A549 (cell line): ENCODE results near the gene RUNX2. TPM values are rescaled to one million over a fixed set of nuclear protein-coding genes. Genes with fewer than 3 reads are reported as not detected.

Experiments
- ATAC-seq, 2 experiments: fragments of 200-7000 bp in 1 of 2; fragments of >200 bp in 1 of 2; cut with Nextera tagmentation in 1 of 2; cut with Tn5 transposase in 1 of 2; 3 replicates each; pipeline versions ENCODE4 v1.8.0 to v1.9.1; 2018 to 2020; ENCODE audit warnings: mild to moderate bottlenecking in 1 of 2, moderate library complexity in 1 of 2
- CTCF ChIA-PET: fragments of 300-600 bp; sonication (Branson Sonifier 250); formaldehyde crosslinking; extraction: SDS; loops from one replicate; lab custom pipeline; 2021; ENCODE audit warnings: antibody characterized with exemption, inconsistent platforms; lab: Yijun Ruan, JAX
- POLR2A ChIA-PET: fragments of 350-600 bp; formaldehyde crosslinking; extraction: SDS; loops from one replicate; lab custom pipeline; 2021; ENCODE audit warnings: antibody characterized with exemption, inconsistent platforms; lab: Yijun Ruan, JAX
- DNase-seq, 2 experiments: peaks; one replicate each; pipeline versions ENCODE4 v3.0.0 to v3.0.0-alpha.2; 2011 to 2016; ENCODE audit warnings: low read depth in 1 of 2, low spot score in 1 of 2
- FAIRE-seq: peaks from 2 replicates; lab custom pipeline; 2011; peaks lifted over from hg19 to GRCh38; lab: Jason Lieb, UNC
- H3K27ac ChIP-seq, 2 experiments: fragments of >200 bp; sonication (Bioruptor Twin); formaldehyde crosslinking; 3 replicates each; pipeline ENCODE4 v1.5.1; 2016 to 2017
- H3K4me1 ChIP-seq: fragments of >200 bp; sonication (Bioruptor Twin); formaldehyde crosslinking; 3 replicates; pipeline ENCODE4 v1.6.1; 2016
- H3K4me2 ChIP-seq: fragments of >200 bp; sonication (Bioruptor Twin); formaldehyde crosslinking; 3 replicates; pipeline ENCODE4 v1.6.1; 2016
- H3K4me3 ChIP-seq: fragments of >200 bp; sonication (Bioruptor Twin); formaldehyde crosslinking; 3 replicates; pipeline ENCODE4 v1.5.1; 2016
- H3K9me3 ChIP-seq: fragments of >200 bp; sonication (Bioruptor Twin); formaldehyde crosslinking; 3 replicates; pipeline ENCODE4 v1.6.1; 2016
- BCL3 ChIP-seq: fragments of >200 bp; sonication (Bioruptor Twin); formaldehyde crosslinking; IDR thresholded peaks from 3 replicates; pipeline ENCODE4 v1.6.1; 2016
- CEBPB ChIP-seq, 2 experiments: fragments of >200 bp in 1 of 2; sonication (Bioruptor Twin) in 1 of 2; formaldehyde crosslinking in 1 of 2; IDR thresholded peaks; 2 replicates each; pipeline ENCODE4 v1.6.1; 2012 to 2016
- CHD4 ChIP-seq: fragments of 200-600 bp; sonication (generic); IDR thresholded peaks from 2 replicates; pipeline ENCODE4 v1.6.1; 2016; ENCODE audit warnings: antibody characterized with exemption, mild to moderate bottlenecking, borderline replicate concordance
- EP300 ChIP-seq, 2 experiments: fragments of >200 bp; sonication (Bioruptor Twin); formaldehyde crosslinking; IDR thresholded peaks; 2 replicates in 1 of 2; 3 replicates in 1 of 2; pipeline ENCODE4 v1.6.1; 2016 to 2017
- ESRRA ChIP-seq: fragments of 150-350 bp; IDR thresholded peaks from 2 replicates; pipeline ENCODE4 v1.6.1; 2014; ENCODE audit warnings: mild to moderate bottlenecking, low read length, borderline replicate concordance
- FOXS1 ChIP-seq: fragments of 250-450 bp; sonication (Bioruptor Pico); IDR thresholded peaks from 2 replicates; pipeline ENCODE4 v1.5.0; 2020; ENCODE audit warnings: mild to moderate bottlenecking, moderate library complexity
- GATA3 ChIP-seq: IDR thresholded peaks from 2 replicates; pipeline ENCODE4 v1.6.1; 2012; ENCODE audit warnings: borderline replicate concordance
- HOXA7 ChIP-seq: fragments of 250-450 bp; sonication (Bioruptor Pico); IDR thresholded peaks from 2 replicates; pipeline ENCODE4 v1.5.0; 2020; ENCODE audit warnings: mild to moderate bottlenecking, moderate library complexity
- HOXB13 ChIP-seq: fragments of 250-450 bp; sonication (Bioruptor Pico); IDR thresholded peaks from 2 replicates; pipeline ENCODE4 v1.5.0; 2020; ENCODE audit warnings: low read depth, mild to moderate bottlenecking, moderate library complexity
- HOXB5 ChIP-seq: fragments of 250-450 bp; sonication (Bioruptor Pico); IDR thresholded peaks from 2 replicates; pipeline ENCODE4 v1.5.0; 2020; ENCODE audit warnings: mild to moderate bottlenecking, moderate library complexity
- KDM5A ChIP-seq: fragments of 200-600 bp; sonication (generic); IDR thresholded peaks from 2 replicates; pipeline ENCODE4 v1.6.1; 2016; ENCODE audit warnings: antibody characterized with exemption, mild to moderate bottlenecking
- MAFK ChIP-seq: fragments of 450-650 bp; IDR thresholded peaks from 2 replicates; pipeline ENCODE4 v1.6.1; 2014; ENCODE audit not compliant: partially characterized antibody
- MAX ChIP-seq: IDR thresholded peaks from 2 replicates; pipeline ENCODE4 v1.6.1; 2012
- NR3C1 ChIP-seq: fragments of >200 bp; sonication (Bioruptor Twin); formaldehyde crosslinking; IDR thresholded peaks from 3 replicates; pipeline ENCODE4 v1.6.1; 2017
- PHF8 ChIP-seq: fragments of 200-600 bp; sonication (generic); IDR thresholded peaks from 2 replicates; pipeline ENCODE4 v1.6.1; 2016; ENCODE audit warnings: low read depth, mild to moderate bottlenecking, antibody characterized with exemption, moderate library complexity, borderline replicate concordance
- RNF2 ChIP-seq: fragments of 200-600 bp; sonication (generic); IDR thresholded peaks from 2 replicates; pipeline ENCODE4 v1.6.1; 2016; ENCODE audit warnings: low read depth, mild to moderate bottlenecking, antibody characterized with exemption, moderate library complexity, borderline replicate concordance
- SMC3 ChIP-seq: fragments of >200 bp; sonication (Bioruptor Twin); formaldehyde crosslinking; IDR thresholded peaks from 3 replicates; pipeline ENCODE4 v1.6.1; 2018; ENCODE audit warnings: inconsistent platforms
- TFCP2L1 ChIP-seq: fragments of 250-450 bp; sonication (Bioruptor Pico); IDR thresholded peaks from 2 replicates; pipeline ENCODE4 v1.5.0; 2021; ENCODE audit warnings: mild to moderate bottlenecking
- USF2 ChIP-seq: fragments of 450-650 bp; IDR thresholded peaks from 2 replicates; pipeline ENCODE4 v1.6.1; 2014; ENCODE audit warnings: antibody characterized with exemption
- ZC3H11A ChIP-seq: fragments of 450-650 bp; IDR thresholded peaks from 2 replicates; pipeline ENCODE4 v1.6.1; 2014; ENCODE audit warnings: antibody characterized with exemption, mild to moderate bottlenecking
- ZFP36 ChIP-seq: fragments of 450-650 bp; IDR thresholded peaks from 2 replicates; pipeline ENCODE4 v1.6.1; 2014; ENCODE audit warnings: borderline replicate concordance; ENCODE audit not compliant: partially characterized antibody
- ZNF302 ChIP-seq: fragments of 250-450 bp; sonication (Bioruptor Pico); IDR thresholded peaks from 2 replicates; pipeline ENCODE4 v1.9.0; 2021; ENCODE audit warnings: inconsistent platforms, mild to moderate bottlenecking, moderate library complexity
- ZSCAN20 ChIP-seq: fragments of 250-450 bp; sonication (Bioruptor Pico); IDR thresholded peaks from 2 replicates; pipeline ENCODE4 v1.8.0; 2022; ENCODE audit warnings: mild to moderate bottlenecking, moderate library complexity
- WGBS: methylation state at CpG from one replicate; pipeline ENCODE4 v1.1.6; 2017; ENCODE audit errors: missing lambda C conversion rate; 5-methylcytosine and 5-hydroxymethylcytosine counted together
- polyA plus RNA-seq, 4 experiments: library from polyadenylated mRNA; depleted of rRNA in 3 of 4; stranded (reverse); fragments of >200 nt; fragmentation: RNase III in 1 of 4; extraction: RNeasy Plus Mini Kit Qiagen cat#74134 plus additional on column Dnase treatment in 1 of 4; gene quantifications; 2 replicates in 3 of 4; 3 replicates in 1 of 4; pipeline ENCODE4 v1.2.3, GENCODE V29; 2011 to 2017

The RUNX2 gene
- polyA plus RNA-seq, 2 of the 4 experiments (the other 2 are of a cell fraction) = 0.13 to 0.83 TPM

GRCh38 chr6:45685076-45685475, 356.9 kb downstream of the RUNX2 start:
- CTCF ChIA-PET = no interaction called here
- Histone ChIP-seq H3K4me1 (no peaks in the 10 kb centered on the region), H3K4me2 (no peak overlapping the region), H3K9me3 (peaks cover 6% of the 10 kb centered on the region; the same call in 1 of the 3 replicates), H3K4me3 (no peak overlapping the region), H3K27ac (no peak overlapping the region)
- ATAC-seq = no peak
- FAIRE-seq = no peak
- no peak for DNase-seq
- no peak for TF ChIP-seq KDM5A
- no peak for TF ChIP-seq EP300 (IDR thresholded peaks at IDR 0.05)
- TF ChIP-seq ZFP36 = no peak
- TF ChIP-seq PHF8 = no peak
- TF ChIP-seq ZNF302 = no peak
- TF ChIP-seq CEBPB (IDR thresholded peaks at IDR 0.05) = no peak
- no peak for TF ChIP-seq SMC3
- TF ChIP-seq TFCP2L1 (CRISPR knock-in tag) = no peak
- no peak for TF ChIP-seq FOXS1 (CRISPR knock-in tag)
- no peak for TF ChIP-seq HOXA7 (CRISPR knock-in tag)
- TF ChIP-seq NR3C1 = no peak
- TF ChIP-seq RNF2 = no peak
- TF ChIP-seq HOXB13 (CRISPR knock-in tag) = no peak
- TF ChIP-seq HOXB5 = no peak
- no peak for TF ChIP-seq ZSCAN20 (CRISPR knock-in tag)
- no peak for TF ChIP-seq USF2
- TF ChIP-seq ZC3H11A = no peak
- no peak for TF ChIP-seq GATA3
- POLR2A ChIA-PET = no interaction called here

- ATAC-seq = no peak
- no peak overlapping the region for H3K4me3 ChIP-seq
- no peaks in the 10 kb centered on the region for H3K4me1 ChIP-seq
- CTCF ChIA-PET = no interaction called here
- FAIRE-seq = no peak
- H3K9me3 ChIP-seq = 0 out of 3 replicates have a peak, but pooled peaks cover 4% of the 10 kb centered on the region
- DNase-seq = no peak
- no peak overlapping the region for H3K4me2 ChIP-seq
- POLR2A ChIA-PET = no interaction called here
- H3K27ac ChIP-seq = no peak overlapping the region
- WGBS = 48% methylated on average over 8 of the region's 8 CpGs
- no peak for TF ChIP-seq ESRRA
- TF ChIP-seq MAX = no peak
- TF ChIP-seq PHF8 = no peak
- TF ChIP-seq NR3C1 = no peak
- TF ChIP-seq BCL3 = no peak
- TF ChIP-seq FOXS1 (CRISPR knock-in tag) = no peak
- no peak for TF ChIP-seq MAFK
- no peak for TF ChIP-seq CHD4
Measured at GRCh38 chr6:45686841-45687569, 358.9 kb downstream of the RUNX2 start.

- CTCF ChIA-PET = no interaction called here
- 56% methylated on average over 7 of the region's 9 CpGs for WGBS
- H3K27ac ChIP-seq = no peak overlapping the region
- TF ChIP-seq CHD4 = no peak
- no peak for TF ChIP-seq RNF2
- TF ChIP-seq NR3C1 = no peak
- POLR2A ChIA-PET = no interaction called here
- DNase-seq = no peak
- H3K4me3 ChIP-seq = no peak overlapping the region
- no peaks in the 10 kb centered on the region for H3K9me3 ChIP-seq
- H3K4me2 ChIP-seq = no peak overlapping the region
- no peak for ATAC-seq
- H3K4me1 ChIP-seq = no peaks in the 10 kb centered on the region
- FAIRE-seq = no peak
Measured at GRCh38 chr6:45687570-45687969, 359.4 kb downstream of the RUNX2 start.
